GM20000 (cell line): ENCODE results near the gene LINC00237.

ENCODE experiments used
- DNase-seq: peaks from one replicate; pipeline ENCODE4 v3.0.0; 2012; ENCODE audit warnings: low spot score
- CTCF ChIP-seq: IDR thresholded peaks from 2 replicates; pipeline ENCODE4 v1.5.1; 2012; ENCODE audit warnings: mild to moderate bottlenecking, control low read depth; ENCODE audit errors: extremely low read depth, missing control alignments

The LINC00237 gene

GRCh38 chr20:21134883-21135493 lies 28.8 kb upstream of the LINC00237 start:
- no peak for DNase-seq
- TF ChIP-seq CTCF = no peak

GRCh38 chr20:21133917-21134622 lies 27.9 kb upstream of the LINC00237 start:
- DNase-seq = no peak
- TF ChIP-seq CTCF = no peak

- TF ChIP-seq CTCF = no peak
- DNase-seq = no peak
These were observed 27.2 kb upstream of the LINC00237 start for GRCh38 chr20:21133404-21133803.

- DNase-seq = no peak
- TF ChIP-seq CTCF = no peak
These were observed 23.7 kb upstream of the LINC00237 start for GRCh38 chr20:21129861-21130260.

GRCh38 chr20:21127201-21127981 lies 21.2 kb upstream of the LINC00237 start:
- TF ChIP-seq CTCF = no peak
- DNase-seq = no peak

GRCh38 chr20:21126581-21126870 lies 20.4 kb upstream of the LINC00237 start:
- no peak for TF ChIP-seq CTCF
- peak; percentile 13 for DNase-seq
